ENCODE measurements around the gene VSNL1.

VSNL1 gene

GRCh38 chr2:17600556-17601204 lies 60.2 kb downstream of the VSNL1 start:
- DNase-seq, result no peak
- no peak for TF ChIP-seq GATA1 (IDR thresholded peaks at IDR 0.05; ENCODE audit: low read depth, low read length)
- no peak for TF ChIP-seq POLR2A (IDR thresholded peaks at IDR 0.05; ENCODE audit: low read length)

GRCh38 chr2:17604050-17604449 lies 63.6 kb downstream of the VSNL1 start:
- DNase-seq, result no peak
- TF ChIP-seq POLR2A (IDR thresholded peaks at IDR 0.05; ENCODE audit: low read length) (no peak), GATA1 (IDR thresholded peaks at IDR 0.05; ENCODE audit: low read depth, low read length) (no peak)

GRCh38 chr2:17605696-17606095 lies 65.2 kb downstream of the VSNL1 start:
- TF ChIP-seq GATA1 (IDR thresholded peaks at IDR 0.05; ENCODE audit: low read depth, low read length) (no peak), POLR2A (IDR thresholded peaks at IDR 0.05; ENCODE audit: low read length) (no peak)
- DNase-seq, result no peak

- no peak for TF ChIP-seq POLR2A (IDR thresholded peaks at IDR 0.05; ENCODE audit: low read length)
- TF ChIP-seq GATA1 (IDR thresholded peaks at IDR 0.05; ENCODE audit: low read depth, low read length), result no peak
- no peak for DNase-seq
Measured at GRCh38 chr2:17606851-17607250, 66.4 kb downstream of the VSNL1 start.

GRCh38 chr2:17607379-17607778 lies 66.9 kb downstream of the VSNL1 start:
- TF ChIP-seq GATA1 (IDR thresholded peaks at IDR 0.05; ENCODE audit: low read depth, low read length), result no peak
- TF ChIP-seq POLR2A (IDR thresholded peaks at IDR 0.05; ENCODE audit: low read length), result no peak
- no peak for DNase-seq

- no peak for DNase-seq
- TF ChIP-seq GATA1 (IDR thresholded peaks at IDR 0.05; ENCODE audit: low read depth, low read length) (no peak), POLR2A (IDR thresholded peaks at IDR 0.05; ENCODE audit: low read length) (no peak)
Measured at GRCh38 chr2:17608251-17608650, 67.8 kb downstream of the VSNL1 start.

GRCh38 chr2:17610521-17610920 lies 70.0 kb downstream of the VSNL1 start:
- TF ChIP-seq GATA1 (IDR thresholded peaks at IDR 0.05; ENCODE audit: low read depth, low read length) (no peak), POLR2A (IDR thresholded peaks at IDR 0.05; ENCODE audit: low read length) (no peak)
- no peak for DNase-seq

- DNase-seq, result no peak
- TF ChIP-seq POLR2A (IDR thresholded peaks at IDR 0.05; ENCODE audit: low read length) (no peak), GATA1 (IDR thresholded peaks at IDR 0.05; ENCODE audit: low read depth, low read length) (no peak)
Measured at GRCh38 chr2:17611036-17611435, 70.5 kb downstream of the VSNL1 start.

GRCh38 chr2:17614174-17614930 lies 73.9 kb downstream of the VSNL1 start:
- TF ChIP-seq POLR2A (IDR thresholded peaks at IDR 0.05; ENCODE audit: low read length) (no peak), GATA1 (IDR thresholded peaks at IDR 0.05; ENCODE audit: low read depth, low read length) (no peak)

GRCh38 chr2:17615147-17615546 lies 74.7 kb downstream of the VSNL1 start:
- DNase-seq, result no peak
- TF ChIP-seq POLR2A (IDR thresholded peaks at IDR 0.05; ENCODE audit: low read length) (no peak), GATA1 (IDR thresholded peaks at IDR 0.05; ENCODE audit: low read depth, low read length) (no peak)

More at GRCh38 chr2:17614174-17614930, 73.9 kb downstream of the VSNL1 start:
- no peak for DNase-seq

GRCh38 chr2:17615728-17616351 lies 75.3 kb downstream of the VSNL1 start:
- DNase-seq, result no peak
- TF ChIP-seq GATA1 (IDR thresholded peaks at IDR 0.05; ENCODE audit: low read depth, low read length) (no peak), POLR2A (IDR thresholded peaks at IDR 0.05; ENCODE audit: low read length) (no peak)

GRCh38 chr2:17616405-17616804 lies 75.9 kb downstream of the VSNL1 start:
- TF ChIP-seq GATA1 (IDR thresholded peaks at IDR 0.05; ENCODE audit: low read depth, low read length), result no peak
- no peak for TF ChIP-seq POLR2A (IDR thresholded peaks at IDR 0.05; ENCODE audit: low read length)
- no peak for DNase-seq

GRCh38 chr2:17617516-17617915 lies 77.0 kb downstream of the VSNL1 start:
- no peak for DNase-seq
- TF ChIP-seq GATA1 (IDR thresholded peaks at IDR 0.05; ENCODE audit: low read depth, low read length) (no peak), POLR2A (IDR thresholded peaks at IDR 0.05; ENCODE audit: low read length) (no peak)

GRCh38 chr2:17617955-17618354 lies 77.5 kb downstream of the VSNL1 start:
- no peak for TF ChIP-seq POLR2A (IDR thresholded peaks at IDR 0.05; ENCODE audit: low read length)
- TF ChIP-seq GATA1 (IDR thresholded peaks at IDR 0.05; ENCODE audit: low read depth, low read length), result no peak
- DNase-seq, result no peak
